ENCODE results near the gene SPOUT1.

SPOUT1 gene

DNA sequence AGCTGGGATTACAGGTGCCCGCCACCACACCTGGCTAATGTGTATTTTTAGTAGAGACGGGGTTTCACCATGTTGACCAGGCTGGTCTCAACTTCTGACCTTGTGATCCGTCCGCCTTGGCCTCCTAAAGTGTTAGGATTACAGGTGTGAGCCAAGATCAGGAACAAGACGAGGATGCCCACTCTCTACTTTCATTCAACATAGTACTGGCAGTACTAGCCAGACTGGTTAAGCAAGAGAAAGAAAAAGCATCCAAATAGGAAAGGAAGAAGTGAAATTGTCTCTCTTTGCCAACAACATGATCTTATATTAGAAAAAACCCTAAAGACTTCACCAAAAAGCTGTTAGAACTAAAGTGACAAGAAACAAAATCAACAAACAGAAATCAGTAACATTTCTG lies 18.7 kb downstream of the SPOUT1 start:
- TF ChIP-seq POLR2A (IDR thresholded peaks at IDR 0.05; ENCODE audit: extremely low read depth, insufficient read length): no peak
- TF ChIP-seq, protein P1, sequence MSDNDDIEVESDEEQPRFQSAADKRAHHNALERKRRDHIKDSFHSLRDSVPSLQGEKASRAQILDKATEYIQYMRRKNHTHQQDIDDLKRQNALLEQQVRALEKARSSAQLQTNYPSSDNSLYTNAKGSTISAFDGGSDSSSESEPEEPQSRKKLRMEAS (IDR thresholded peaks at IDR 0.05; ENCODE audit: low read depth, low read length): no peak
- no peak for TF ChIP-seq MYC (IDR thresholded peaks at IDR 0.05; ENCODE audit: low read depth, low read length)
- TF ChIP-seq, protein P2, sequence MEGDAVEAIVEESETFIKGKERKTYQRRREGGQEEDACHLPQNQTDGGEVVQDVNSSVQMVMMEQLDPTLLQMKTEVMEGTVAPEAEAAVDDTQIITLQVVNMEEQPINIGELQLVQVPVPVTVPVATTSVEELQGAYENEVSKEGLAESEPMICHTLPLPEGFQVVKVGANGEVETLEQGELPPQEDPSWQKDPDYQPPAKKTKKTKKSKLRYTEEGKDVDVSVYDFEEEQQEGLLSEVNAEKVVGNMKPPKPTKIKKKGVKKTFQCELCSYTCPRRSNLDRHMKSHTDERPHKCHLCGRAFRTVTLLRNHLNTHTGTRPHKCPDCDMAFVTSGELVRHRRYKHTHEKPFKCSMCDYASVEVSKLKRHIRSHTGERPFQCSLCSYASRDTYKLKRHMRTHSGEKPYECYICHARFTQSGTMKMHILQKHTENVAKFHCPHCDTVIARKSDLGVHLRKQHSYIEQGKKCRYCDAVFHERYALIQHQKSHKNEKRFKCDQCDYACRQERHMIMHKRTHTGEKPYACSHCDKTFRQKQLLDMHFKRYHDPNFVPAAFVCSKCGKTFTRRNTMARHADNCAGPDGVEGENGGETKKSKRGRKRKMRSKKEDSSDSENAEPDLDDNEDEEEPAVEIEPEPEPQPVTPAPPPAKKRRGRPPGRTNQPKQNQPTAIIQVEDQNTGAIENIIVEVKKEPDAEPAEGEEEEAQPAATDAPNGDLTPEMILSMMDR (IDR thresholded peaks at IDR 0.05; ENCODE audit: low read depth, low read length): no peak
- no peak for DNase-seq (ENCODE audit: low read depth)
- H3K4me3 ChIP-seq (ENCODE audit: low read depth, low read length): no peak overlapping the region

DNA sequence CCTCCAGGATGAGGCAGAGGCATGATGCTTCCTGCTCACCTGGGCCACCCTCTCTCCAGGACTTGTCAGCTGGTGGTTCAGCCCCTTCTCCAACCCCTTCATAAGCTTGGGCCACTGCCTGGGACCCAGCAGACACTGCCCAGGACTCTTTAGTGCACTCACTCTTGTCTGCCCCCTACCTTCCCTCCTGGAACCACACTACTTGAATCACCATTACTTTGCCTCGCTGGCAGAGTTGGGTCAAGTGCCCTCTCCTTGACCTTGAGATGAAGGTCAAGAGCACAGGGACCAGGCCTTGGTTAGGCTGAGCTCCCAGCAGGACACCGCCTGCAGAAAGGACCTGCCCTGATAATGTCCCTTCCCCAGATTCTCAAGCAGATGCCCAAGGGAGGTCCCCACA lies 19.8 kb downstream of the SPOUT1 start:
- no peak for DNase-seq (ENCODE audit: low read depth)
- TF ChIP-seq MYC (IDR thresholded peaks at IDR 0.05; ENCODE audit: low read depth, low read length) (no peak), POLR2A (IDR thresholded peaks at IDR 0.05; ENCODE audit: extremely low read depth, insufficient read length) (no peak)
- TF ChIP-seq, protein P2 (IDR thresholded peaks at IDR 0.05; ENCODE audit: low read depth, low read length): no peak
- TF ChIP-seq, protein P1 (IDR thresholded peaks at IDR 0.05; ENCODE audit: low read depth, low read length): no peak
- no peak overlapping the region for H3K4me3 ChIP-seq (ENCODE audit: low read depth, low read length)

DNA sequence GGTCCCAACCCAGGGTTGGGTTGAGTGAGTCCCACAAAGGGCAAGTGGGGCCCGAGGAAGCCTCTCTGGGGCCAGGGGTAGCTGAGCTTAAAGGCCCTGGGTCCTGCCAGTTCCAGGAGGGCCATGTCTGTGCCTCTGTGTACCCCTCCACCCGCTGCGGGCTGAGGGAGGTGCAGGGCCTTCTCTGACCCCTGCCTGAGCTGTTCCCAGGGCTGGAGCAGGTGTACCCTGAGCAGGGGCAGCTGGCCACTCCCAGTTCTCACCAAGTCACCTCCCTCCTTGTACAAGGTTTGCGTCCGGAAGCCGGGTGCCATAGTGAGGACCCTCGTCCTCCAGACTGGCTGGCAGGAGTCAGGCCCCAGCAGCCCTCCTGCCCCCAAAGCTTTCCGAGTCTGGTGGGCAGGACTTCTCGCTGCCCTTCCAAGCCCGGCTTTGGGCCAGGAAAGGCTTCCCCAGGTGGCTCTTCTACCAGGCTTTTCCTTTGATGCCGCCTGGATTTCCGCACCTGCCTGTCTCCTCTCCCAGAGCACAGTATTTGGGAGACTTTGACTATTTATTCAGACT lies 20.5 kb downstream of the SPOUT1 start:
- DNase-seq (ENCODE audit: low read depth): no peak

DNA sequence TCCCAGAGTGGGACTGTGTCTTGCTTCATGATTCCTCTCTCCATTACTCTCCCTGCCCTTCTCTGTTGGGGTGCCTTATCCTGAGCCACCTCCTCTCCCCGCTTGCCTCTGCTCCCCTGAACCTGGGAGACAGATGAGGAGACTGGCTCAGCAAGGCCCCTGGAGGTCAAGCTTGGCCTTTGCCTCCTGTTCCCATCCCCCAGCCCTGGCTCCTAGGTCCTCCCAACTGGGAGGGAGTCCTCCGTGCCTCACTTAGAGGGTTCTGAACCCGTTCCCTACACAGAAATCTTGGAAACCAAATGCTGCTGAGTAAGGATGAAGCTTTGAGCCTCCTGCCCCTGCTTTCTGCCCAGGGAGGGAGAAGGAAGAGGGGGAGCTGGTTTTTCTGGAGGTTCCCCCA lies 21.1 kb downstream of the SPOUT1 start:
- no peak for DNase-seq (ENCODE audit: low read depth)
- TF ChIP-seq POLR2A (IDR thresholded peaks at IDR 0.05; ENCODE audit: extremely low read depth, insufficient read length) (no peak), MYC (IDR thresholded peaks at IDR 0.05; ENCODE audit: low read depth, low read length) (no peak)
- TF ChIP-seq, protein P2 (IDR thresholded peaks at IDR 0.05; ENCODE audit: low read depth, low read length): no peak
- TF ChIP-seq, protein P1 (IDR thresholded peaks at IDR 0.05; ENCODE audit: low read depth, low read length): no peak
- no peak overlapping the region for H3K4me3 ChIP-seq (ENCODE audit: low read depth, low read length)

More for the DNA sequence above, 20.5 kb downstream of the SPOUT1 start:
- TF ChIP-seq, protein P1 (IDR thresholded peaks at IDR 0.05; ENCODE audit: low read depth, low read length): no peak
- TF ChIP-seq POLR2A (IDR thresholded peaks at IDR 0.05; ENCODE audit: extremely low read depth, insufficient read length): no peak
- TF ChIP-seq MYC (IDR thresholded peaks at IDR 0.05; ENCODE audit: low read depth, low read length): no peak
- TF ChIP-seq, protein P2 (IDR thresholded peaks at IDR 0.05; ENCODE audit: low read depth, low read length): no peak
- H3K4me3 ChIP-seq (ENCODE audit: low read depth, low read length): no peak overlapping the region

DNA sequence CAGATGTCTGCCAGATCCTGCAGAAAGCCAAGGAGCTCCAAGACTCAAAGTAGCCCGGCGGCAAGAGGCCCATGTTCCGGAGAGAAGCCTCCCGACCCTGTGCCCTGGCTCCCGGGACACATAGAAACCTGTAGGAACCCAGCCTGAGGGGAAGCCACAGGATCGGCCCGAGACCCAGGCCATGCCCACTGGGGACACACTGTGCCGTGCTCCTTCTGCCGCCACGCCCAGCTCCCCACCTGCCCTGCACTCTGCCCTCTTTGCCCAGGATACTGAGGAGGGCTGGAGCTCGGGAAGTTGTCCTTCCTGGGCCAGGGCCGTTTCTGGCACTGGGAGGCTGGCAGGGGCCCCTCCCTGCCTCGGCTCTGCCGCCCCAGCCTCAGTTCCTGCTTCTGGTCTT lies 21.8 kb downstream of the SPOUT1 start:
- no peak for DNase-seq (ENCODE audit: low read depth)
- H3K4me3 ChIP-seq (ENCODE audit: low read depth, low read length): no peak overlapping the region
- TF ChIP-seq, protein P1 (IDR thresholded peaks at IDR 0.05; ENCODE audit: low read depth, low read length): no peak
- TF ChIP-seq, protein P2 (IDR thresholded peaks at IDR 0.05; ENCODE audit: low read depth, low read length): no peak
- TF ChIP-seq POLR2A (IDR thresholded peaks at IDR 0.05; ENCODE audit: extremely low read depth, insufficient read length): no peak
- TF ChIP-seq MYC (IDR thresholded peaks at IDR 0.05; ENCODE audit: low read depth, low read length): no peak

All from NB4 (cell line).